GM23248 (cell line): ENCODE results near the gene MAGEA12. TPM values are rescaled to one million over a fixed set of nuclear protein-coding genes. Genes with fewer than 3 reads are reported as not detected.
"Not testable (repeated sequence)": the region's sequence is repeated elsewhere in the genome, so short reads cannot be mapped to it uniquely, and the experiment has no call there.

Experiments
- DNase-seq: peaks from one replicate; pipeline ENCODE4 v3.0.0-alpha.2; 2015
- H2AFZ ChIP-seq: fragments of 200-600 bp; sonication (generic); 2 replicates; pipeline ENCODE4 v1.6.1; 2016; ENCODE audit warnings: antibody characterized with exemption
- H3F3A ChIP-seq: fragments of 200-600 bp; sonication (generic); 2 replicates; pipeline ENCODE4 v1.6.1; 2016; ENCODE audit warnings: mild to moderate bottlenecking, antibody characterized with exemption, mixed run types; ENCODE audit not compliant: insufficient read depth
- H3K27ac ChIP-seq: fragments of 200-600 bp; sonication (generic); 2 replicates; pipeline ENCODE4 v1.5.1; 2016; ENCODE audit warnings: mild to moderate bottlenecking
- H3K27me3 ChIP-seq: fragments of 200-600 bp; sonication (generic); replicated peaks from 2 replicates; pipeline ENCODE4 v1.6.1; 2016; ENCODE audit warnings: mild to moderate bottlenecking; ENCODE audit not compliant: insufficient read depth
- H3K36me3 ChIP-seq: fragments of 200-600 bp; sonication (generic); 2 replicates; pipeline ENCODE4 v1.6.1; 2016; ENCODE audit warnings: low read depth, mild to moderate bottlenecking
- H3K4me1 ChIP-seq: fragments of 200-600 bp; sonication (generic); 2 replicates; pipeline ENCODE4 v1.6.1; 2016; ENCODE audit warnings: mild to moderate bottlenecking; ENCODE audit not compliant: insufficient read depth
- H3K4me2 ChIP-seq: fragments of 200-600 bp; sonication (generic); one replicate; pipeline ENCODE4 v1.6.1; 2016; ENCODE audit warnings: mild to moderate bottlenecking; ENCODE audit not compliant: unreplicated experiment
- H3K4me3 ChIP-seq: fragments of 200-600 bp; sonication (generic); 2 replicates; pipeline ENCODE4 v1.5.1; 2016; ENCODE audit warnings: mild to moderate bottlenecking
- H3K79me2 ChIP-seq: fragments of 200-600 bp; sonication (generic); 2 replicates; pipeline ENCODE4 v1.6.1; 2016; ENCODE audit warnings: mild to moderate bottlenecking; ENCODE audit not compliant: insufficient read depth
- H3K9ac ChIP-seq: fragments of 200-600 bp; sonication (generic); 2 replicates; pipeline ENCODE4 v1.6.1; 2016; ENCODE audit warnings: mild to moderate bottlenecking
- H3K9me2 ChIP-seq: fragments of 200-600 bp; sonication (generic); 2 replicates; pipeline ENCODE4 v1.6.1; 2016; ENCODE audit warnings: mixed run types, mild to moderate bottlenecking, moderate library complexity; ENCODE audit not compliant: insufficient read depth
- H3K9me3 ChIP-seq: fragments of 200-600 bp; sonication (generic); one replicate; pipeline ENCODE4 v1.6.1; 2017; ENCODE audit warnings: low read depth
- H4K20me1 ChIP-seq: fragments of 200-600 bp; sonication (generic); 2 replicates; pipeline ENCODE4 v1.6.0; 2016; ENCODE audit not compliant: insufficient read depth
- EZH2 ChIP-seq: fragments of 200-600 bp; sonication (generic); IDR thresholded peaks from 2 replicates; pipeline ENCODE4 v1.6.1; 2018; ENCODE audit warnings: antibody characterized with exemption, mild to moderate bottlenecking; ENCODE audit not compliant: insufficient read depth, poor library complexity, severe bottlenecking
- EZH2phosphoT487 ChIP-seq: fragments of 200-600 bp; sonication (generic); IDR thresholded peaks from 2 replicates; pipeline ENCODE4 v1.6.1; 2018; ENCODE audit warnings: antibody characterized with exemption, moderate library complexity, mild to moderate bottlenecking, low read depth; ENCODE audit not compliant: insufficient read depth
- WGBS, 2 experiments: methylation state at CpG; one replicate each; pipeline ENCODE4 v1.1.6; 2015 to 2017; ENCODE audit warnings: low lambda C conversion rate in 2 of 2, low coverage in 1 of 2; ENCODE audit errors: missing lambda C conversion rate in 2 of 2; 5-methylcytosine and 5-hydroxymethylcytosine counted together
- in situ Hi-C: fragments of 300-500 bp; cut with MboI; formaldehyde crosslinking; loops from 2 replicates; pipeline ENCODE4 v1.15.0; 2020
- polyA plus RNA-seq: library from polyadenylated mRNA; unstranded; fragments of >200 nt; fragmentation: Nextera tagmentation; extraction: Ambion mirVana; gene quantifications from 2 replicates; pipeline ENCODE4 v1.2.1, GENCODE V29; 2016
- total RNA-seq: library from RNA; depleted of rRNA; stranded (reverse); fragments of >200 nt; shearing (Covaris generic); gene quantifications from 2 replicates; pipeline ENCODE4 v1.2.3, GENCODE V29; 2014; rRNA removed

Gene MAGEA12, protein sequence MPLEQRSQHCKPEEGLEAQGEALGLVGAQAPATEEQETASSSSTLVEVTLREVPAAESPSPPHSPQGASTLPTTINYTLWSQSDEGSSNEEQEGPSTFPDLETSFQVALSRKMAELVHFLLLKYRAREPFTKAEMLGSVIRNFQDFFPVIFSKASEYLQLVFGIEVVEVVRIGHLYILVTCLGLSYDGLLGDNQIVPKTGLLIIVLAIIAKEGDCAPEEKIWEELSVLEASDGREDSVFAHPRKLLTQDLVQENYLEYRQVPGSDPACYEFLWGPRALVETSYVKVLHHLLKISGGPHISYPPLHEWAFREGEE
- total RNA-seq (0.54 TPM in 1 of 2 replicates, not detected in the other), polyA plus RNA-seq (0.18 and 0.27 TPM in 2 replicates)

DNA sequence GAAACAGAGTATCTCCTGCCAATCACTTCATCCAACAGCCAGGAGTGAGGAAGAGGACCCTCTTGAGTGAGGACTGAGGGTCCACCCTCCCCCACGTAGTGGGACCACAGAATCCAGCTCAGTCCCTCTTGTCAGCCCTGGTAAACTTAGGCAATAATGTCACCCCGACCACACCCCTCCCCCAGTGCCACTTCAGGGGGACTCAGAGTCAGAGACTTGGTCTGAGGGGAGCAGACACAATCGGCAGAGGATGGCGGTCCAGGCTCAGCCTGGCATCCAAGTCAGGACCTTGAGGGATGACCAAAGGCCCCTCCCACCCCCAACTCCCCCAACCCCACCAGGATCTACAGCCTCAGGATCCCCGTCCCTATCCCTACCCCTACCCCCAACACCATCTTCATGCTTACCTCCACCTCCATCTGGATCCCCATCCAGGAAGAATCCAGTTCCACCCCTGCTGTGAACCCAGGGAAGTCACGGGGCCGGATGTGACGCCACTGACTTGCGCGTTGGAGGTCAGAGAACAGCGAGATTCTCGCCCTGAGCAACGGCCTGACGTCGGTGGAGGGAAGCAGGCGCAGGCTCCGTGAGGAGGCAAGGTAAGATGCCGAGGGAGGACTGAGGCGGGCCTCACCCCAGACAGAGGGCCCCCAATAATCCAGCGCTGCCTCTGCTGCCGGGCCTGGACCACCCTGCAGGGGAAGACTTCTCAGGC lies at the start of gene MAGEA12, which contains the start of gene CSAG1:
TSS of gene MAGEA12 (plus strand) at position 497 of the 715 bp plus-strand sequence. CDS start 2,405 bp downstream, outside the sequence.
TSS of gene CSAG1 (minus strand) at position 461 of the 715 bp plus-strand sequence. CDS start 1,261 bp downstream, outside the sequence.
- no peaks in the 10 kb centered on the region for H3K4me1 ChIP-seq
- H3K9me3 ChIP-seq: no peaks in the 10 kb centered on the region
- no peak within 1 kb of the TSS for H3K9ac ChIP-seq
- no peaks in the 10 kb centered on the region for H3K27me3 ChIP-seq
- no peak within 1 kb of the TSS for H3K4me3 ChIP-seq
- H2AFZ ChIP-seq: no peak within 1 kb of the TSS
- no peaks in the 10 kb centered on the region for H3F3A ChIP-seq
- WGBS, 2 experiments: 8 to 74% methylated on average over 2 to 14 of the region's 21 CpGs
- H3K36me3 ChIP-seq: no peaks in the 10 kb centered on the region
- no peaks in the 10 kb centered on the region for H3K9me2 ChIP-seq
- no peaks in the 10 kb centered on the region for H3K79me2 ChIP-seq
- no peak within 1 kb of the TSS for H3K27ac ChIP-seq
- in situ Hi-C loops: no loop called here
- no peak within 1 kb of the TSS for H3K4me2 ChIP-seq
- TF ChIP-seq EZH2phosphoT487 (no peak), EZH2 (no peak)
- no peaks in the 10 kb centered on the region for H4K20me1 ChIP-seq
- DNase-seq: no peak

DNA sequence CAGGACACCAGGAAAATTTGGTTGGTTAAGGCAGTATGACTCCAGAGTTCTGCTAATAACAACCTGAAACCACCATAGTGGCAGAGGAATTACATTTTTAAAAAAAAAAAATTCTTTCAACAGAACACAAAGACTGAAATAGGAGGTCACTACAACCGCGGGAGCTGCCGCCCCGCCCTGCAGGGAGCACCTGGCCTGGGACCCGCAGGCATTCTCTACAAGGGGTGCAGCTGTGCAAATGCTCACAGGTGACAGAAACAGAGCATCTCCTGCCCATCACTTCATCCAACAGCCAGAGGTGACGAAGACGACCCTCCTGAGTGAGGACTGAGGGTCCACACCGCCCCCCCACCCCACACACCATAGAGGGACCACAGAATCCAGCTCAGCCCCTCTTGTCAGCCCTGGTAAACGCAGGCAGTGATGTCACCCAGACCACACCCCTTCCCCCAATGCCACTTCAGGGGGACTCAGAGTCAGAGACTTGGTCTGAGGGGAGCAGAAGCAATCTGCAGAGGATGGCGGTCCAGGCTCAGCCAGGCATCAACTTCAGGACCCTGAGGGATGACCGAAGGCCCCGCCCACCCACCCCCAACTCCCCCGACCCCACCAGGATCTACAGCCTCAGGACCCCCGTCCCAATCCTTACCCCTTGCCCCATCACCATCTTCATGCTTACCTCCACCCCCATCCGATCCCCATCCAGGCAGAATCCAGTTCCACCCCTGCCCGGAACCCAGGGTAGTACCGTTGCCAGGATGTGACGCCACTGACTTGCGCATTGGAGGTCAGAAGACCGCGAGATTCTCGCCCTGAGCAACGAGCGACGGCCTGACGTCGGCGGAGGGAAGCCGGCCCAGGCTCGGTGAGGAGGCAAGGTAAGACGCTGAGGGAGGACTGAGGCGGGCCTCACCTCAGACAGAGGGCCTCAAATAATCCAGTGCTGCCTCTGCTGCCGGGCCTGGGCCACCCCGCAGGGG lies 35.3 kb upstream of the MAGEA12 start, which contains the start of gene MAGEA3:
TSS of gene MAGEA3 (plus strand) at position 843 of the 980 bp plus-strand sequence. CDS start 2,039 bp downstream, outside the sequence.
- 0% methylated on average over 2 of the region's 34 CpGs; no CpG with 5 or more reads in 1 of the 2 experiments for WGBS, 2 experiments
- H4K20me1 ChIP-seq, H3K36me3 ChIP-seq, H3K27me3 ChIP-seq, H2AFZ ChIP-seq, in situ Hi-C loops, H3K79me2 ChIP-seq, H3K4me3 ChIP-seq, H3K9me3 ChIP-seq, H3K9ac ChIP-seq, H3F3A ChIP-seq, H3K9me2 ChIP-seq, H3K4me2 ChIP-seq, DNase-seq, H3K4me1 ChIP-seq, H3K27ac ChIP-seq: not testable (repeated sequence)

DNA sequence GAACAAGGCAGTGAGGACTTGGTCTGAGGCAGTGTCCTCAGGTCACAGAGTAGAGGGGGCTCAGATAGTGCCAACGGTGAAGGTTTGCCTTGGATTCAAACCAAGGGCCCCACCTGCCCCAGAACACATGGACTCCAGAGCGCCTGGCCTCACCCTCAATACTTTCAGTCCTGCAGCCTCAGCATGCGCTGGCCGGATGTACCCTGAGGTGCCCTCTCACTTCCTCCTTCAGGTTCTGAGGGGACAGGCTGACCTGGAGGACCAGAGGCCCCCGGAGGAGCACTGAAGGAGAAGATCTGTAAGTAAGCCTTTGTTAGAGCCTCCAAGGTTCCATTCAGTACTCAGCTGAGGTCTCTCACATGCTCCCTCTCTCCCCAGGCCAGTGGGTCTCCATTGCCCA lies 33.2 kb upstream of the MAGEA12 start:
- H3K36me3 ChIP-seq, H3K4me3 ChIP-seq, H3K27ac ChIP-seq, H3F3A ChIP-seq, H3K79me2 ChIP-seq, H3K4me2 ChIP-seq, H3K9me3 ChIP-seq, in situ Hi-C loops, H4K20me1 ChIP-seq, DNase-seq, H3K4me1 ChIP-seq, H3K9me2 ChIP-seq, H3K27me3 ChIP-seq, H3K9ac ChIP-seq, H2AFZ ChIP-seq: not testable (repeated sequence)
- 33 to 47% methylated on average over 2 to 4 of the region's 5 CpGs for WGBS, 2 experiments

DNA sequence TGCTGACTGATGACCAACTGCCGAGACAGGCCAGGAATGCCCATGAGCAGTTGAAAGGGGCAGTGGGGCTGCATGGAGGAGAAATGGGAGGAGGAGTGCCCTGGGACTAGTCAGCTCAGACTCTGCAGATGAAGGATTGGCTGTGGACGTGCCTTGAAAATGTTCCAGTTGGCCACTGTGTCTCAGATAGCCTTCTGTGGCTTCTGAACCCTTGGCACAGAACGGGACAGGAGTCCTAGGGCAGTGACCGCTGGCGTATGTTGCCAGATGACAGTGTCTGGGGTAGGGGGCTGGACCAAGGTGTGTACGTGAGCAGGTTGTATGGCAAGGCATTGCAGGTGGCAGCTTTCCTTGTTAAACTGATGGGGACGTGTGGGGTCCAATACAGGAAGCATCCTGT lies 27.1 kb upstream of the MAGEA12 start:
- 0 to 8% methylated on average over 1 to 2 of the region's 7 CpGs for WGBS, 2 experiments
- H3K4me1 ChIP-seq, H3K79me2 ChIP-seq, in situ Hi-C loops, H2AFZ ChIP-seq, H3K9ac ChIP-seq, H3K4me2 ChIP-seq, H3K27ac ChIP-seq, H3K27me3 ChIP-seq, H3K9me3 ChIP-seq, H3F3A ChIP-seq, H3K9me2 ChIP-seq, DNase-seq, H4K20me1 ChIP-seq, H3K4me3 ChIP-seq, H3K36me3 ChIP-seq: not testable (repeated sequence)

DNA sequence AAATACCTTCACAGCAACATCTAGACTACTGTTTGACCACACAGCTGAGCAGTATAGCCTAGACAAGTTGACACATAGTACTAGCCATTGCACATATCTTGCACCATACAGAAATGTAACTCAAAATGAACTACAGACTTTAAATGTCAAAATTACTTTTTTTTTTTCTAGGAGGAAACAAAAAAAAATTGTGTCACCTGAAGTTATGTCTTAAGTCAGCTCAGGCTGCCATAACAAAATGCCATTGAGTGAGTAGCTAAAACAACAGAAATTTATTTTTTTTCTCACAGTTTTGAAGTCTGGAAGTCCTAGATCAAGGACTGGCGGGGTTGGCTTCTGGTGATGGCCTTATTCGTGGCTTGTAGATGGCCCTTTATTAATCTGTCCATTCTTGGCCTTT lies 24.4 kb upstream of the MAGEA12 start, which contains the start of gene CSAG2:
TSS of gene CSAG2 (minus strand) at position 101 of the 400 bp plus-strand sequence. CDS start 161 bp downstream, outside the sequence.
- H4K20me1 ChIP-seq, H3K9me2 ChIP-seq, in situ Hi-C loops, H3K4me2 ChIP-seq, H3K79me2 ChIP-seq, H3K4me1 ChIP-seq, H2AFZ ChIP-seq, H3K9me3 ChIP-seq, H3K36me3 ChIP-seq, DNase-seq, H3K4me3 ChIP-seq, H3K27me3 ChIP-seq, H3K9ac ChIP-seq, H3K27ac ChIP-seq, H3F3A ChIP-seq: not testable (repeated sequence)
- no CpG with 5 or more reads among the region's 2 CpGs for WGBS, 2 experiments

DNA sequence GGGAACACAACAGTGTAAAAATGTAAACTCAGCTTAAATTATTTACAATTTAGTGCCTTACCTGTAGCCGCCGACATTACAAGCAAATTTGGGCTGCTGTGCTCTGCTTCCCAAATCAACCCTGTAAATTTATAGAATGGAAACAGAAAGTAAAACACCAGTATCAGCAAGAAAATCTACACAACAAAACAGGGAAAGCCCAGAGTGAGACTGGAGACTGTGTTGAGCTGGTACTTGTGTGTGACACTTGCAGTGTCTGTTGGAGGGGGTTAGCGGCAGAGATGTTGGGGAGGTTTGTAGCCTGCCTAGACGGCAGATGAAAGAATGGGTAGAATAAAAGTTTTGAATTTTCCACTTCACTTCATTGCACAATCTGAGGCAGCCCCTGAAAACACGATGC lies 20.4 kb upstream of the MAGEA12 start:
- H3K9me3 ChIP-seq, H3K4me2 ChIP-seq, H3K9ac ChIP-seq, H2AFZ ChIP-seq, H3K4me3 ChIP-seq, H3K27me3 ChIP-seq, H3K27ac ChIP-seq, H3K79me2 ChIP-seq, H4K20me1 ChIP-seq, DNase-seq, H3K9me2 ChIP-seq, H3K4me1 ChIP-seq, H3F3A ChIP-seq, in situ Hi-C loops, H3K36me3 ChIP-seq: not testable (repeated sequence)
- no CpG with 5 or more reads among the region's 5 CpGs for WGBS, 2 experiments
